Activated CD4-positive, alpha-beta memory T cell treated with anti-CD3 and anti-CD28 coated beads for 36 hours (primary cell): ENCODE results near the gene TCF25. TPM values are rescaled to one million over a fixed set of nuclear protein-coding genes. Genes with fewer than 3 reads are reported as not detected.

Experiments
- CTCF ChIA-PET: fragments of 350-600 bp; sonication (Branson Sonifier 250); formaldehyde crosslinking; loops from one replicate; lab custom pipeline; 2021; ENCODE audit warnings: antibody characterized with exemption, inconsistent platforms; lab: Charles Lee
- POLR2A ChIA-PET: fragments of 350-600 bp; sonication (Branson Sonifier 250); formaldehyde crosslinking; loops from one replicate; lab custom pipeline; 2021; ENCODE audit warnings: antibody characterized with exemption; lab: Charles Lee
- DNase-seq: peaks from one replicate; pipeline ENCODE4 v3.0.0-alpha.2; 2020
- H3K27ac Mint-ChIP-seq: one replicate; pipeline ENCODE4 v1.8.0; 2021; ENCODE audit warnings: mixed read lengths
- H3K27me3 Mint-ChIP-seq: one replicate; pipeline ENCODE4 v1.8.0; 2021; ENCODE audit warnings: mixed read lengths
- H3K36me3 Mint-ChIP-seq: one replicate; pipeline ENCODE4 v1.8.0; 2021; ENCODE audit warnings: mixed read lengths
- H3K4me1 Mint-ChIP-seq: one replicate; pipeline ENCODE4 v1.8.0; 2021; ENCODE audit warnings: low read depth, mixed read lengths
- H3K4me3 Mint-ChIP-seq: one replicate; pipeline ENCODE4 v1.8.0; 2021; ENCODE audit warnings: mild to moderate bottlenecking, mixed read lengths
- H3K9me3 Mint-ChIP-seq: one replicate; pipeline ENCODE4 v1.8.0; 2021; ENCODE audit warnings: mixed read lengths
- intact Hi-C: fragments of 100-400 bp; cut with micrococcal nuclease; formaldehyde crosslinking; loops from one replicate; pipeline ENCODE4 v1.15.1; 2023
- total RNA-seq, 2 experiments: library from RNA; stranded (reverse); gene quantifications; one replicate each; pipeline ENCODE4 v1.2.3, GENCODE V29; 2021

The TCF25 gene
- total RNA-seq, 2 experiments from 2014 or later, result 139 to 147 TPM

GRCh38 chr16:89900885-89901284 is 27.5 kb downstream of the TCF25 start:
- DNase-seq, result no peak
- Mint-ChIP-seq H3K27me3 (no peaks in the 10 kb centered on the region), H3K4me1 (peaks cover 3% of the 10 kb centered on the region), H3K36me3 (peaks cover 27% of the 10 kb centered on the region), H3K9me3 (no peaks in the 10 kb centered on the region), H3K27ac (no peak overlapping the region), H3K4me3 (no peak overlapping the region)
- POLR2A ChIA-PET, result no interaction called here
- CTCF ChIA-PET, result no interaction called here
- intact Hi-C loops, result no loop called here

GRCh38 chr16:89902980-89903379 is 29.6 kb downstream of the TCF25 start:
- Mint-ChIP-seq H3K4me3 (no peak overlapping the region), H3K9me3 (no peaks in the 10 kb centered on the region), H3K27ac (no peak overlapping the region), H3K27me3 (no peaks in the 10 kb centered on the region), H3K4me1 (peaks cover 3% of the 10 kb centered on the region), H3K36me3 (peaks cover 37% of the 10 kb centered on the region)
- ChIA-PET CTCF (no interaction called here), POLR2A (no interaction called here)
- DNase-seq, result no peak
- intact Hi-C loops, result no loop called here

- no peak overlapping the region for H3K27ac Mint-ChIP-seq
- intact Hi-C loops, result no loop called here
- H3K27me3 Mint-ChIP-seq, result no peaks in the 10 kb centered on the region
- no peaks in the 10 kb centered on the region for H3K9me3 Mint-ChIP-seq
- DNase-seq, result no peak
- ChIA-PET POLR2A (no interaction called here), CTCF (interaction anchor here (1.1 kb wide), 1 partner anchor 204 kb away, joined by 3 read pairs; no protein-coding TSS in a partner anchor)
- no peak overlapping the region for H3K4me3 Mint-ChIP-seq
- peaks cover 3% of the 10 kb centered on the region for H3K4me1 Mint-ChIP-seq
- peaks cover 35% of the 10 kb centered on the region for H3K36me3 Mint-ChIP-seq
Observed at GRCh38 chr16:89903908-89904515, 30.6 kb downstream of the TCF25 start.

- intact Hi-C loops, result loop anchor here (5.0 kb wide), 1 partner anchor 203 kb away; the partner anchor contains the start of gene SPATA2L
- H3K27ac Mint-ChIP-seq, result no peak overlapping the region
- no peak for DNase-seq
- H3K4me1 Mint-ChIP-seq, result peaks cover 2% of the 10 kb centered on the region
- ChIA-PET POLR2A (no interaction called here), CTCF (interaction anchor here (1.1 kb wide), 1 partner anchor 205 kb away, joined by 3 read pairs; no protein-coding TSS in a partner anchor)
- H3K4me3 Mint-ChIP-seq, result no peak overlapping the region
- H3K36me3 Mint-ChIP-seq, result peaks cover 33% of the 10 kb centered on the region
- H3K9me3 Mint-ChIP-seq, result no peaks in the 10 kb centered on the region
- no peaks in the 10 kb centered on the region for H3K27me3 Mint-ChIP-seq
Observed at GRCh38 chr16:89904606-89905510, 31.5 kb downstream of the TCF25 start.

- no peak for DNase-seq
- intact Hi-C loops, result loop anchor here (5.0 kb wide), 1 partner anchor 203 kb away; the partner anchor contains the start of gene SPATA2L
- H3K36me3 Mint-ChIP-seq, result peaks cover 36% of the 10 kb centered on the region
- H3K27ac Mint-ChIP-seq, result no peak overlapping the region
- H3K4me3 Mint-ChIP-seq, result no peak overlapping the region
- POLR2A ChIA-PET, result no interaction called here
- H3K9me3 Mint-ChIP-seq, result no peaks in the 10 kb centered on the region
- H3K4me1 Mint-ChIP-seq, result no peaks in the 10 kb centered on the region
- H3K27me3 Mint-ChIP-seq, result no peaks in the 10 kb centered on the region
- CTCF ChIA-PET, result interaction anchor here (1.1 kb wide), 1 partner anchor 205 kb away, joined by 3 read pairs; no protein-coding TSS in a partner anchor
Observed at GRCh38 chr16:89905511-89906139, 32.2 kb downstream of the TCF25 start.

- H3K27me3 Mint-ChIP-seq, result no peaks in the 10 kb centered on the region
- H3K36me3 Mint-ChIP-seq, result peaks cover 35% of the 10 kb centered on the region
- H3K4me3 Mint-ChIP-seq, result no peak overlapping the region
- H3K4me1 Mint-ChIP-seq, result no peaks in the 10 kb centered on the region
- H3K9me3 Mint-ChIP-seq, result no peaks in the 10 kb centered on the region
- DNase-seq, result no peak
- intact Hi-C loops, result loop anchor here (5.0 kb wide), 1 partner anchor 204 kb away; the partner anchor contains the start of gene SPATA2L
- CTCF ChIA-PET, result interaction anchor here (1.3 kb wide), 1 partner anchor 18 kb away, joined by 3 read pairs; no protein-coding TSS in a partner anchor
- POLR2A ChIA-PET, result no interaction called here
- no peak overlapping the region for H3K27ac Mint-ChIP-seq
Observed at GRCh38 chr16:89906140-89907025, 33.0 kb downstream of the TCF25 start.

- H3K27ac Mint-ChIP-seq, result no peak overlapping the region
- no peaks in the 10 kb centered on the region for H3K4me1 Mint-ChIP-seq
- intact Hi-C loops, result loop anchor here (5.0 kb wide), 1 partner anchor 205 kb away; the partner anchor contains the start of gene SPATA2L
- H3K9me3 Mint-ChIP-seq, result no peaks in the 10 kb centered on the region
- DNase-seq, result no peak
- peaks cover 37% of the 10 kb centered on the region for H3K36me3 Mint-ChIP-seq
- H3K4me3 Mint-ChIP-seq, result no peak overlapping the region
- ChIA-PET CTCF (interaction anchor here (1.0 to 1.3 kb wide), 2 partner anchors 19 to 46 kb away, joined by 3 read pairs; no protein-coding TSS in a partner anchor), POLR2A (interaction anchor here (0.5 to 0.7 kb wide), 2 partner anchors 43 to 61 kb away, joined by 3 read pairs; no protein-coding TSS in a partner anchor)
- H3K27me3 Mint-ChIP-seq, result no peaks in the 10 kb centered on the region
Observed at GRCh38 chr16:89907055-89907814, 33.8 kb downstream of the TCF25 start.

GRCh38 chr16:89908236-89908635 is 34.8 kb downstream of the TCF25 start:
- H3K4me3 Mint-ChIP-seq, result no peak overlapping the region
- H3K36me3 Mint-ChIP-seq, result peaks cover 39% of the 10 kb centered on the region
- POLR2A ChIA-PET, result interaction anchor here (0.7 kb wide), 1 partner anchor 42 kb away, joined by 3 read pairs; no protein-coding TSS in a partner anchor
- H3K27ac Mint-ChIP-seq, result no peak overlapping the region
- intact Hi-C loops, result loop anchor here (5.0 kb wide), 1 partner anchor 206 kb away; the partner anchor contains the start of gene SPATA2L
- H3K9me3 Mint-ChIP-seq, result no peaks in the 10 kb centered on the region
- CTCF ChIA-PET, result interaction anchor here (0.6 to 2.6 kb wide), 5 partner anchors 9 to 203 kb away, joined by 3 to 8 read pairs (median 3); no protein-coding TSS in a partner anchor
- H3K4me1 Mint-ChIP-seq, result no peaks in the 10 kb centered on the region
- no peaks in the 10 kb centered on the region for H3K27me3 Mint-ChIP-seq
- DNase-seq, result no peak

- Mint-ChIP-seq H3K9me3 (no peaks in the 10 kb centered on the region), H3K4me3 (no peak overlapping the region)
- DNase-seq, result peak; percentile 76
Observed at GRCh38 chr16:89909777-89910716, 36.7 kb downstream of the TCF25 start.

More at GRCh38 chr16:89909777-89910716, 36.7 kb downstream of the TCF25 start:
- intact Hi-C loops, result loop anchor here (5.0 kb wide), 1 partner anchor 208 kb away; the partner anchor contains the start of gene SPATA2L
- ChIA-PET POLR2A (interaction anchor here (1.2 kb wide), 1 partner anchor 37 kb away, joined by 7 read pairs; the partner anchor contains the start of gene TCF25), CTCF (interaction anchor here (0.6 to 2.6 kb wide), 30 partner anchors 9 to 1101 kb away, joined by 3 to 22 read pairs (median 4); partner anchors contain the start of genes MC1R, TCF25 and TUBB3)
- peaks cover 41% of the 10 kb centered on the region for H3K36me3 Mint-ChIP-seq
- no peak overlapping the region for H3K27ac Mint-ChIP-seq
- no peaks in the 10 kb centered on the region for H3K27me3 Mint-ChIP-seq
- no peaks in the 10 kb centered on the region for H3K4me1 Mint-ChIP-seq
